ENCODE data around the gene CCDC85C. TPM values are rescaled to one million over a fixed set of nuclear protein-coding genes. Genes with fewer than 3 reads are reported as not detected.
"Not testable (repeated sequence)": the region's sequence is repeated elsewhere in the genome, so short reads cannot be mapped to it uniquely, and the experiment has no call there.

Gene CCDC85C
- 1 to 10 TPM; 7.1 to 9.1 TPM for total RNA-seq

DNA sequence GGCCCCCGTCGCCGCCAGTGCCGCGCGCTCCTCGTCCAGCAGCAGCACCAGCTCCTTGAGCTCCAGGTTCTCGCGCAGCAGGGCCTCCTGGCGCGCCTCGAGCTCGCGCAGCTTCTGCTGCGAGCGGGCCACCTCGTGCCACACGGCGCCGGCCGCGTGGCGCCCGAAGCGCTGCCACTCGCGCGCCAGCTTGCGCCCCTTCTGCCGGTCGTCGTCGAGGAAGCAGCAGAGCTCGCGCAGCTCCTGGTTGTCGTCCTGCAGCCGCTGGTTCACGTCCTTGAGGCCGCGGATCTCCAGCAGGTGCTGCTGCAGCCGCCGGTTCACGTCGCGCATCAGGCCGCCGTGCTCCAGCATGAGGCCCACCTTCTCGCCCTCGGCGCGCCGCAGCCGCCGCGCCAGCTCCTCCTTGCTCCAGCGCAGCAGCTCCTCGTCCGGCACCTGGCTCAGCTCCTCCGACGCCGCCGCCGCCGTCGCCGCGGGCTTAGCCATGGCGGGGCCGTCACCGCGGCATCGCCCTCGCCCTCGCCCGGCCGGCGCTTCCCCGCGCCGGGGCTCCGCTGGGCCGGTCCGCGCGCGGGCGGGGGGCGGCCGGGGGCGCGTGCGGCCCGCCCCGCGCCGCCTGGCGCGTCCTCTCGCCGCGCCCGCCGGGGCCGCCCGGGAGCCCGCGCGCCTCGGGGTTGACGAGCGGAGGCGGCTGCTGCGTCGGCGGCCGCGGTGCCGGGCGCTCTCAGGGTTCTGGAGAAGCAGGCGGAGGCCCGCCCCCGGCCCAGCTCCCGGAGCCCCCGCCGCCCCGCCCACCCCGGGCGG, at the start of gene CCDC85C:
Gene CCDC85C, minus strand, starts transcription at position 737 of the 807 bp plus-strand sequence. Its CDS starts 248 bp downstream, at position 489.
- peaks cover 1% of the 10 kb centered on the region for H3K36me3 Mint-ChIP-seq
- ATAC-seq (peak; percentile 5), DNase-seq (peak; percentile 63)
- peaks cover 26% of the 10 kb centered on the region for H3K4me1 Mint-ChIP-seq
- H3K27ac Mint-ChIP-seq, result peak within 1 kb of the TSS; percentile 86
- CTCF ChIA-PET, result interaction anchor here (1.0 to 3.5 kb wide), 3 partner anchors 9 to 79 kb away, joined by 4 to 21 read pairs (median 13); partner anchors contain the start of gene CYP46A1
- peak within 1 kb of the TSS; percentile 77 for H3K4me3 Mint-ChIP-seq
- H3K9me3 Mint-ChIP-seq (ENCODE audit: low read depth), result no peaks in the 10 kb centered on the region
- peaks cover 8% of the 10 kb centered on the region for H3K27me3 Mint-ChIP-seq

DNA sequence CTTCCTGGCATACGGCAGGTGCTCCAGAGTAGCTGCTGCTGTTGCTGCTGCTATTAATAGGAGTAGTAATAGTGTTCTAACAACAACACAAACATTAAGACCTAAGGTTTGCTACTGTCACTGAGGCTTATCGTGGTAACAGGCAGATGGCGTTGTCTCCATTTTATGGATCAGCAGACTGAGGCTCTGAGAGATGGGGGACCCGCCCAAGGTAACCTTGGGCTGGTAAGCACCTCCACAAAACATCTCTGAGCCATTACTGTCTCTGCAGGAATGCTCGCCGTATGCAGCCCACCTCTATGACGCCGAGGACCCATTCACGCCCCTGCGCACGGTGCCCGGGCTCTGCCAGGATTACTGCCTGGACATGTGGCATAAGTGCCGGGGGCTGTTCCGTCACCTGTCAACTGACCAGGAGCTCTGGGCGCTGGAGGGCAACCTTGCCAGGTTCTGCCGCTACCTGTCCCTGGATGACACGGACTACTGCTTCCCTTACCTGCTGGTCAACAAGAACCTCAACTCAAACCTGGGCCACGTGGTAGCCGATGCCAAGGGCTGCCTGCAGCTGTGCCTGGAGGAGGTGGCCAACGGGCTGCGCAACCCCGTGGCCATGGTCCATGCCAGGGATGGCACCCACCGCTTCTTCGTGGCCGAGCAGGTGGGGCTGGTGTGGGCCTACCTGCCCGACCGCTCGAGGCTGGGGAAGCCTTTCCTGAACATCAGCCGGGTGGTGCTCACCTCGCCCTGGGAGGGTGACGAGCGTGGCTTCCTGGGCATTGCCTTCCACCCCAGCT, 48.1 kb upstream of the CCDC85C start:
- CTCF ChIA-PET, result no interaction called here
- Mint-ChIP-seq H3K9me3 (ENCODE audit: low read depth) (no peaks in the 10 kb centered on the region), H3K4me3 (no peak overlapping the region), H3K36me3 (no peaks in the 10 kb centered on the region), H3K27me3 (peaks cover 6% of the 10 kb centered on the region), H3K27ac (no peak overlapping the region), H3K4me1 (no peaks in the 10 kb centered on the region)
- no peak for ATAC-seq
- DNase-seq, result no peak

GRCh38 chr14:99650189-99650588, 46.2 kb upstream of the CCDC85C start:
- no peak for ATAC-seq
- Mint-ChIP-seq H3K4me1 (no peaks in the 10 kb centered on the region), H3K4me3 (no peak overlapping the region), H3K36me3 (no peaks in the 10 kb centered on the region), H3K27me3 (peaks cover 17% of the 10 kb centered on the region), H3K9me3 (ENCODE audit: low read depth) (no peaks in the 10 kb centered on the region), H3K27ac (no peak overlapping the region)
- no peak for DNase-seq
- CTCF ChIA-PET, result no interaction called here

- Mint-ChIP-seq H3K27me3 (peaks cover 16% of the 10 kb centered on the region), H3K27ac (no peak overlapping the region), H3K4me1 (no peaks in the 10 kb centered on the region), H3K9me3 (ENCODE audit: low read depth) (no peaks in the 10 kb centered on the region), H3K36me3 (no peaks in the 10 kb centered on the region), H3K4me3 (no peak overlapping the region)
- no peak for ATAC-seq
- CTCF ChIA-PET, result no interaction called here
- DNase-seq, result no peak
Measured at GRCh38 chr14:99649643-99650042, 45.6 kb upstream of the CCDC85C start.

GRCh38 chr14:99649219-99649618, 45.2 kb upstream of the CCDC85C start:
- DNase-seq, result no peak
- CTCF ChIA-PET, result no interaction called here
- Mint-ChIP-seq H3K9me3 (ENCODE audit: low read depth) (no peaks in the 10 kb centered on the region), H3K27ac (no peak overlapping the region), H3K4me1 (no peaks in the 10 kb centered on the region), H3K27me3 (peaks cover 16% of the 10 kb centered on the region), H3K4me3 (no peak overlapping the region), H3K36me3 (no peaks in the 10 kb centered on the region)
- ATAC-seq, result no peak

GRCh38 chr14:99648027-99648784, 44.2 kb upstream of the CCDC85C start:
- Mint-ChIP-seq H3K27ac (no peak overlapping the region), H3K4me1 (no peaks in the 10 kb centered on the region), H3K27me3 (peaks cover 25% of the 10 kb centered on the region), H3K36me3 (no peaks in the 10 kb centered on the region), H3K9me3 (ENCODE audit: low read depth) (no peaks in the 10 kb centered on the region), H3K4me3 (no peak overlapping the region)
- ATAC-seq (no peak), DNase-seq (no peak)
- CTCF ChIA-PET, result interaction anchor here (0.8 kb wide), 1 partner anchor 11 kb away, joined by 3 read pairs; no protein-coding TSS in a partner anchor

DNA sequence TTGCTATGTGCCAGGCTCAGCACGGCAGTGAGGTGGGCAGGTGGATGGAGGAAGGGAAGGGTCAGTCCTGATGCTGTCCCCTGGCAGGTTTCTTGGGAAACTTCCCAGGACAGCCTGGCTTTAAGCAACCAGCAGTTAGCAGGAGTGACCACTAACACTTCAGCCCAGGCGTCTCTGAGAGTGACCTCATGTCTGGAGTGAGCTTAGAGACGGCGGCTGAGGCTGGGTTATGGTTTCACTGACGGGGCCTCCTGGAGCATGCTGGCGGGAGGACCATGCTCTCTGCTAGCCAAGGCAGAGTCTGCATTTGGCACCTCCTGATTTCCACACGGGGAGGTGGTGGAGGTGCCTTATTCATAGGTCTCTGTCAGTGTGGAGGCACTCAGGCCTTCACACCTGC, 43.4 kb upstream of the CCDC85C start:
- CTCF ChIA-PET, result no interaction called here
- no peaks in the 10 kb centered on the region for H3K4me1 Mint-ChIP-seq
- no peaks in the 10 kb centered on the region for H3K36me3 Mint-ChIP-seq
- no peak overlapping the region for H3K4me3 Mint-ChIP-seq
- H3K27ac Mint-ChIP-seq, result no peak overlapping the region
- H3K27me3 Mint-ChIP-seq, result peaks cover 26% of the 10 kb centered on the region
- no peak for DNase-seq
- no peaks in the 10 kb centered on the region for H3K9me3 Mint-ChIP-seq (ENCODE audit: low read depth)
- no peak for ATAC-seq

- ATAC-seq (no peak), DNase-seq (no peak)
- CTCF ChIA-PET, result no interaction called here
- no peak overlapping the region for H3K4me3 Mint-ChIP-seq
- no peaks in the 10 kb centered on the region for H3K4me1 Mint-ChIP-seq
- H3K27me3 Mint-ChIP-seq, result peaks cover 29% of the 10 kb centered on the region
- no peaks in the 10 kb centered on the region for H3K9me3 Mint-ChIP-seq (ENCODE audit: low read depth)
- H3K27ac Mint-ChIP-seq, result no peak overlapping the region
- no peaks in the 10 kb centered on the region for H3K36me3 Mint-ChIP-seq
Measured at GRCh38 chr14:99645545-99646505, 41.8 kb upstream of the CCDC85C start.

GRCh38 chr14:99644723-99645544, 40.9 kb upstream of the CCDC85C start, which contains the start of gene HHIPL1:
Gene HHIPL1, plus strand, starts transcription at chr14:99645129. Its CDS starts 79 bp downstream, at chr14:99645208.
- no peaks in the 10 kb centered on the region for H3K36me3 Mint-ChIP-seq
- ATAC-seq, result no peak
- H3K9me3 Mint-ChIP-seq (ENCODE audit: low read depth), result no peaks in the 10 kb centered on the region
- H3K27me3 Mint-ChIP-seq, result peaks cover 29% of the 10 kb centered on the region
- H3K4me1 Mint-ChIP-seq, result no peaks in the 10 kb centered on the region
- CTCF ChIA-PET, result no interaction called here
- DNase-seq, result no peak
- H3K27ac Mint-ChIP-seq, result no peak within 1 kb of the TSS
- no peak within 1 kb of the TSS for H3K4me3 Mint-ChIP-seq

- CTCF ChIA-PET, result no interaction called here
- Mint-ChIP-seq H3K27ac (no peak overlapping the region), H3K4me1 (no peaks in the 10 kb centered on the region), H3K4me3 (no peak overlapping the region), H3K36me3 (no peaks in the 10 kb centered on the region), H3K9me3 (ENCODE audit: low read depth) (no peaks in the 10 kb centered on the region), H3K27me3 (peaks cover 29% of the 10 kb centered on the region)
- DNase-seq (no peak), ATAC-seq (no peak)
Measured at GRCh38 chr14:99644035-99644587, 40.1 kb upstream of the CCDC85C start.

- Mint-ChIP-seq H3K4me1 (no peaks in the 10 kb centered on the region), H3K36me3 (no peaks in the 10 kb centered on the region), H3K27ac (no peak overlapping the region), H3K27me3 (peaks cover 29% of the 10 kb centered on the region), H3K4me3 (no peak overlapping the region), H3K9me3 (ENCODE audit: low read depth) (no peaks in the 10 kb centered on the region)
- DNase-seq (peak; percentile 45), ATAC-seq (peak; percentile 27)
- CTCF ChIA-PET, result no interaction called here
Measured at GRCh38 chr14:99643343-99643742, 39.3 kb upstream of the CCDC85C start.

GRCh38 chr14:99642771-99643170, 38.8 kb upstream of the CCDC85C start:
- H3K36me3 Mint-ChIP-seq; H3K4me1 Mint-ChIP-seq; CTCF ChIA-PET; H3K9me3 Mint-ChIP-seq (ENCODE audit: low read depth); ATAC-seq; DNase-seq; H3K4me3 Mint-ChIP-seq; H3K27ac Mint-ChIP-seq: not testable (repeated sequence)
- peaks cover 29% of the 10 kb centered on the region for H3K27me3 Mint-ChIP-seq

Data from activated CD8-positive, alpha-beta memory T cell treated with anti-CD3 and anti-CD28 coated beads, Interleukin-2, amount 10 ng/mL, durations not matched to agents 7 days and 5 days (primary cell).